ENCODE results near the gene ENG.

The ENG gene

GRCh38 chr9:127844821-127845359 lies 9.6 kb downstream of the ENG start:
- TF ChIP-seq RARB (CRISPR knock-in tag; IDR thresholded peaks at IDR 0.05): no peak
- no peak for TF ChIP-seq ZNF8 (CRISPR knock-in tag; IDR thresholded peaks at IDR 0.05)
- no peak for TF ChIP-seq ARNTL (CRISPR knock-in tag; IDR thresholded peaks at IDR 0.05; ENCODE audit: borderline replicate concordance, low read depth)
- no peak for TF ChIP-seq ESRRG (CRISPR knock-in tag; IDR thresholded peaks at IDR 0.05)
- TF ChIP-seq TOX (CRISPR knock-in tag; IDR thresholded peaks at IDR 0.05; ENCODE audit: borderline replicate concordance): no peak
- no peak for TF ChIP-seq ZFP3 (CRISPR knock-in tag; IDR thresholded peaks at IDR 0.05)
- TF ChIP-seq CSRNP3 (CRISPR knock-in tag; IDR thresholded peaks at IDR 0.05): no peak
- TF ChIP-seq, protein P1, sequence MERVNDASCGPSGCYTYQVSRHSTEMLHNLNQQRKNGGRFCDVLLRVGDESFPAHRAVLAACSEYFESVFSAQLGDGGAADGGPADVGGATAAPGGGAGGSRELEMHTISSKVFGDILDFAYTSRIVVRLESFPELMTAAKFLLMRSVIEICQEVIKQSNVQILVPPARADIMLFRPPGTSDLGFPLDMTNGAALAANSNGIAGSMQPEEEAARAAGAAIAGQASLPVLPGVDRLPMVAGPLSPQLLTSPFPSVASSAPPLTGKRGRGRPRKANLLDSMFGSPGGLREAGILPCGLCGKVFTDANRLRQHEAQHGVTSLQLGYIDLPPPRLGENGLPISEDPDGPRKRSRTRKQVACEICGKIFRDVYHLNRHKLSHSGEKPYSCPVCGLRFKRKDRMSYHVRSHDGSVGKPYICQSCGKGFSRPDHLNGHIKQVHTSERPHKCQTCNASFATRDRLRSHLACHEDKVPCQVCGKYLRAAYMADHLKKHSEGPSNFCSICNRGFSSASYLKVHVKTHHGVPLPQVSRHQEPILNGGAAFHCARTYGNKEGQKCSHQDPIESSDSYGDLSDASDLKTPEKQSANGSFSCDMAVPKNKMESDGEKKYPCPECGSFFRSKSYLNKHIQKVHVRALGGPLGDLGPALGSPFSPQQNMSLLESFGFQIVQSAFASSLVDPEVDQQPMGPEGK (CRISPR knock-in tag; IDR thresholded peaks at IDR 0.05; ENCODE audit: borderline replicate concordance): no peak
- TF ChIP-seq TCF4 (CRISPR knock-in tag; IDR thresholded peaks at IDR 0.05; ENCODE audit: borderline replicate concordance): no peak
- TF ChIP-seq CREB5 (CRISPR knock-in tag; IDR thresholded peaks at IDR 0.05; ENCODE audit: low read depth): no peak
- no peak for TF ChIP-seq OSR1 (CRISPR knock-in tag; IDR thresholded peaks at IDR 0.05)
- no peak for TF ChIP-seq CSDC2 (CRISPR knock-in tag; IDR thresholded peaks at IDR 0.05)
- no peak for TF ChIP-seq TSHZ2 (CRISPR knock-in tag; IDR thresholded peaks at IDR 0.05)
- no peak for TF ChIP-seq ZFP30 (CRISPR knock-in tag; IDR thresholded peaks at IDR 0.05)
- TF ChIP-seq, protein P2, sequence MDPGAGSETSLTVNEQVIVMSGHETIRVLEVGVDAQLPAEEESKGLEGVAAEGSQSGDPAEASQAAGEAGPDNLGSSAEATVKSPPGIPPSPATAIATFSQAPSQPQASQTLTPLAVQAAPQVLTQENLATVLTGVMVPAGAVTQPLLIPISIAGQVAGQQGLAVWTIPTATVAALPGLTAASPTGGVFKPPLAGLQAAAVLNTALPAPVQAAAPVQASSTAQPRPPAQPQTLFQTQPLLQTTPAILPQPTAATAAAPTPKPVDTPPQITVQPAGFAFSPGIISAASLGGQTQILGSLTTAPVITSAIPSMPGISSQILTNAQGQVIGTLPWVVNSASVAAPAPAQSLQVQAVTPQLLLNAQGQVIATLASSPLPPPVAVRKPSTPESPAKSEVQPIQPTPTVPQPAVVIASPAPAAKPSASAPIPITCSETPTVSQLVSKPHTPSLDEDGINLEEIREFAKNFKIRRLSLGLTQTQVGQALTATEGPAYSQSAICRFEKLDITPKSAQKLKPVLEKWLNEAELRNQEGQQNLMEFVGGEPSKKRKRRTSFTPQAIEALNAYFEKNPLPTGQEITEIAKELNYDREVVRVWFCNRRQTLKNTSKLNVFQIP (CRISPR knock-in tag; IDR thresholded peaks at IDR 0.05; ENCODE audit: borderline replicate concordance, low read depth): no peak
- TF ChIP-seq BACH2 (CRISPR knock-in tag; IDR thresholded peaks at IDR 0.05; ENCODE audit: borderline replicate concordance): no peak
- ATAC-seq: no peak

DNA sequence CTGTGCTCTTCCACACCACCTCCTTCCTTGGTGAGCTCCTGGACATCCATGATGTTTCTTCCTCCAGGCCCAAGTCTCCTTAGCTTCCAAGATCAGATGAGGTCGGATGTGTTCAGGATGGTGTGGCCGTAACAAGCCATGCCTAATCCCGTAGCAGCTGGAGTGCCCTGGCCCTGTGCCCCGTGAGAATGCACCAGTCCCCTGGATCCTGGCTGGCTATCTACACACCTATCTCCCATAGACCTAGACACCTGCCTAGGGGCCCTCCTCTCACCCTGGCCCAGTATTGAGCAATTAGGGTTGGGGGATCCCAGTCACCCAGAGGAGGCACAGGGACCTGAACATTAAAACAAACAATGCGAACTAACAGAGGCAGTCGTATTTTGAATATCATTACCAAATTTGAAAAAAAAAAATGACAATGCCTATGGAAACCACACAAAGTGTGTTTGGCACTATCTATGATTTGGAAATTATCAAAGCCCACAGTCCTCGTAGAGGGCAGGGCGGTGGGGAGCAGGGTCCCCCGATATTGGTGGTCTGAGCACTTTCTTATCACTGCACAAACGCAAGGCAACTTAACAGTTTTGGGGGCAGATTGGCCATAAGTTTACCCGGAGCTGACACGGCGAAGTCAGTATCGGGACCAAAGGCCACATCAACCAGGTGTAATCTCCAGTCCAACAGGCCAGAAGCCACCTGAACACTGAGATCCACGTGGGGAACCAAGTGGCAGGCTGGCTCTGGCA lies 13.2 kb downstream of the ENG start:
- TF ChIP-seq ESRRG (CRISPR knock-in tag; IDR thresholded peaks at IDR 0.05) (no peak), CSDC2 (CRISPR knock-in tag; IDR thresholded peaks at IDR 0.05) (no peak), CSRNP3 (CRISPR knock-in tag; IDR thresholded peaks at IDR 0.05) (no peak), TOX (CRISPR knock-in tag; IDR thresholded peaks at IDR 0.05; ENCODE audit: borderline replicate concordance) (no peak), ARNTL (CRISPR knock-in tag; IDR thresholded peaks at IDR 0.05; ENCODE audit: borderline replicate concordance, low read depth) (no peak), ZNF70 (CRISPR knock-in tag; IDR thresholded peaks at IDR 0.05) (no peak), ZFP3 (CRISPR knock-in tag; IDR thresholded peaks at IDR 0.05) (no peak), ZNF565 (CRISPR knock-in tag; conservative IDR thresholded peaks at IDR 0.05; ENCODE audit: low read depth) (no peak), ISL1 (CRISPR knock-in tag; IDR thresholded peaks at IDR 0.05) (no peak), TCF4 (CRISPR knock-in tag; IDR thresholded peaks at IDR 0.05; ENCODE audit: borderline replicate concordance) (no peak), ZNF8 (CRISPR knock-in tag; IDR thresholded peaks at IDR 0.05) (no peak)
- TF ChIP-seq, protein P2 (CRISPR knock-in tag; IDR thresholded peaks at IDR 0.05; ENCODE audit: borderline replicate concordance, low read depth): no peak
- TF ChIP-seq, protein P1 (CRISPR knock-in tag; IDR thresholded peaks at IDR 0.05; ENCODE audit: borderline replicate concordance): no peak
- no peak for ATAC-seq

Measured in SK-N-SH treated with all-trans-retinoic acid at 6 μM for 48 hours (cell line).